Large intestine (tissue), 3 donors: ENCODE measurements around the gene SPEN. TPM values are rescaled to one million over a fixed set of nuclear protein-coding genes. Genes with fewer than 3 reads are reported as not detected.
"Not testable (repeated sequence)": the region's sequence is repeated elsewhere in the genome, so short reads cannot be mapped to it uniquely, and the experiment has no call there.

Experiments used
- DNase-seq, 2 donors: peaks; one replicate each; pipeline versions ENCODE4 v3.0.0 to v3.0.0-alpha.2; 2013
- H3K27ac ChIP-seq: one replicate; pipeline ENCODE4 v1.5.1; 2013; ENCODE audit warnings: low read length
- H3K27me3 ChIP-seq: 2 replicates; pipeline ENCODE4 v1.6.1; 2013; ENCODE audit warnings: low read length; ENCODE audit not compliant: control insufficient read depth, insufficient read depth
- H3K36me3 ChIP-seq: 2 replicates; pipeline ENCODE4 v1.6.1; 2013; ENCODE audit warnings: low read length; ENCODE audit not compliant: control insufficient read depth, insufficient read depth
- H3K4me1 ChIP-seq: one replicate; pipeline ENCODE4 v1.6.1; 2013; ENCODE audit warnings: low read length; ENCODE audit not compliant: control insufficient read depth, insufficient read depth
- H3K4me3 ChIP-seq: one replicate; pipeline ENCODE4 v1.5.1; 2013; ENCODE audit warnings: low read length
- H3K9me3 ChIP-seq: one replicate; pipeline ENCODE4 v1.6.1; 2013; ENCODE audit warnings: mild to moderate bottlenecking, low read depth, low read length, moderate library complexity; ENCODE audit not compliant: control insufficient read depth
- WGBS: methylation state at CpG from one replicate; pipeline ENCODE4 v1.1.5; 2013; ENCODE audit warnings: low lambda C conversion rate; ENCODE audit not compliant: insufficient coverage; 5-methylcytosine and 5-hydroxymethylcytosine counted together
- polyA plus RNA-seq: library from polyadenylated mRNA; unstranded; fragments of 120-200 nt; gene quantifications from one replicate; pipeline ENCODE4 v1.2.1, GENCODE V29; 2013

The SPEN gene
- polyA plus RNA-seq, 1 donor: 47.8 TPM

- Histone ChIP-seq H3K4me3 (no peak overlapping the region), H3K9me3 (no peaks in the 10 kb centered on the region), H3K36me3 (peaks cover 20% of the 10 kb centered on the region), H3K27ac (no peak overlapping the region), H3K4me1 (peaks cover 9% of the 10 kb centered on the region), H3K27me3 (no peaks in the 10 kb centered on the region)
- DNase-seq: no peak
- WGBS: no CpG with 5 or more reads among the region's 2 CpGs
Observed at GRCh38 chr1:15882665-15883064, 35.2 kb downstream of the SPEN start.

DNA sequence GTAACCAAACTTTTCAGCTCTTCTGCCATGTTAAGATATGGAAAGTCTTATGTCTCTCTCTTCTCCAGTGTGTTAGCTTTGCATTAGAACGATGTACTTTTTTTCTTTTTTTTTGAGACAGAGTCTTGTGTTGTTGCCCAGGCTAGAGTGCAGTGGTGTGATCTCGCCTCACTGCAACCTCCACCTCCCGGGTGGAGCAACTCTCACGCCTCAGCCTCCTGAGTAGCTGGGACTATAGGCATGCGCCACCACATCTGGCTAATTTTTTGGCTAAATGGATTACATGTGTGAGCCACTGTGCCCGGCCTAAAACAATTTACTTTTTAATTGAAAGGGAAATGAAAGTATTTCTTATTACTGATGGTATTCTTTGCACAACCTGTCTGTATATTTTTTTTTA is 35.8 kb downstream of the SPEN start:
- Histone ChIP-seq H3K27ac (no peak overlapping the region), H3K9me3 (no peaks in the 10 kb centered on the region), H3K4me3 (no peak overlapping the region), H3K27me3 (no peaks in the 10 kb centered on the region), H3K36me3 (peaks cover 17% of the 10 kb centered on the region), H3K4me1 (peaks cover 9% of the 10 kb centered on the region)
- 80% methylated on average over 2 of the region's 6 CpGs for WGBS
- DNase-seq: no peak

- DNase-seq: no peak
- no peaks in the 10 kb centered on the region for H3K27me3 ChIP-seq
- WGBS: 100% methylated on average over 1 of the region's 4 CpGs
- H3K4me1 ChIP-seq: peaks cover 9% of the 10 kb centered on the region
- no peaks in the 10 kb centered on the region for H3K9me3 ChIP-seq
- H3K4me3 ChIP-seq: no peak overlapping the region
- H3K36me3 ChIP-seq: peaks cover 17% of the 10 kb centered on the region
- H3K27ac ChIP-seq: no peak overlapping the region
Observed at GRCh38 chr1:15884477-15884876, 37.0 kb downstream of the SPEN start.

GRCh38 chr1:15885269-15885668 is 37.8 kb downstream of the SPEN start:
- no peak overlapping the region for H3K4me3 ChIP-seq
- peak overlapping the region; percentile 79 for H3K27ac ChIP-seq
- H3K27me3 ChIP-seq: no peaks in the 10 kb centered on the region
- no peaks in the 10 kb centered on the region for H3K9me3 ChIP-seq
- H3K4me1 ChIP-seq: peaks cover 9% of the 10 kb centered on the region
- peaks cover 15% of the 10 kb centered on the region for H3K36me3 ChIP-seq
- WGBS: 93% methylated on average over 3 of the region's 5 CpGs
- DNase-seq: no peak

- DNase-seq: peak; percentile 94 to 96
- peaks cover 10% of the 10 kb centered on the region for H3K36me3 ChIP-seq
- H3K4me3 ChIP-seq: peak overlapping the region; percentile 35
- no peaks in the 10 kb centered on the region for H3K27me3 ChIP-seq
- peaks cover 9% of the 10 kb centered on the region for H3K4me1 ChIP-seq
- peak overlapping the region; percentile 79 for H3K27ac ChIP-seq
- no peaks in the 10 kb centered on the region for H3K9me3 ChIP-seq
- WGBS: no CpG with 5 or more reads among the region's 14 CpGs
Observed at GRCh38 chr1:15885701-15886610, 38.4 kb downstream of the SPEN start.

DNA sequence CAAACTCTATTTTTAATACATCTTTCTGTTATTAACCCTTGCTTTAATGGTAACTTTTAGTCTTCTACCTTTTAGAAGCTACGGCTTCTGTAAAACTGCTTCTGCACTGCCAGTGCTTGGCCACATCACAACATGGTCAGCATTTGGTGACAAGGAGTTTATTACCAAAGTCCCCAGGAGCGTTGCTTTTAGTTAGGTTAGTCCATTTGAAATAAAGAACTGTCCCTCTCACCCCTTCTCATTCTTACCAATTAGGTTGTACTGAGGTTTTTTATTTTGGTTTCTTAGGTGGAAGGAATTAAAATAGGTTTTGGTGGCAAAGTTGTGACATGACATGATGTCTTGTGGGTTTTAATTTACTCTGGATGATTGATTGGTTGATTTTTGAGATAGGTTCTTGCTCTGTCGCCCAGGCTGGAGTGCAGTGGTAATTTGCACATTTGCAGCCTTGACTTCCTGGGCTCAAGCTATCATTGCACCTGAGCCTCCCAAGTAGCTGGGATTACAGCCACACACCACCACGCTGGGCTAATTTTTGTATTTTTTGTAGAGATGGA is 39.2 kb downstream of the SPEN start:
- peaks cover 7% of the 10 kb centered on the region for H3K36me3 ChIP-seq
- H3K4me3 ChIP-seq: peak overlapping the region; percentile 35
- WGBS: no CpG with 5 or more reads among the region's 4 CpGs
- H3K9me3 ChIP-seq: no peaks in the 10 kb centered on the region
- H3K27ac ChIP-seq: peak overlapping the region; percentile 79
- no peaks in the 10 kb centered on the region for H3K27me3 ChIP-seq
- H3K4me1 ChIP-seq: peaks cover 9% of the 10 kb centered on the region
- DNase-seq: no peak

DNA sequence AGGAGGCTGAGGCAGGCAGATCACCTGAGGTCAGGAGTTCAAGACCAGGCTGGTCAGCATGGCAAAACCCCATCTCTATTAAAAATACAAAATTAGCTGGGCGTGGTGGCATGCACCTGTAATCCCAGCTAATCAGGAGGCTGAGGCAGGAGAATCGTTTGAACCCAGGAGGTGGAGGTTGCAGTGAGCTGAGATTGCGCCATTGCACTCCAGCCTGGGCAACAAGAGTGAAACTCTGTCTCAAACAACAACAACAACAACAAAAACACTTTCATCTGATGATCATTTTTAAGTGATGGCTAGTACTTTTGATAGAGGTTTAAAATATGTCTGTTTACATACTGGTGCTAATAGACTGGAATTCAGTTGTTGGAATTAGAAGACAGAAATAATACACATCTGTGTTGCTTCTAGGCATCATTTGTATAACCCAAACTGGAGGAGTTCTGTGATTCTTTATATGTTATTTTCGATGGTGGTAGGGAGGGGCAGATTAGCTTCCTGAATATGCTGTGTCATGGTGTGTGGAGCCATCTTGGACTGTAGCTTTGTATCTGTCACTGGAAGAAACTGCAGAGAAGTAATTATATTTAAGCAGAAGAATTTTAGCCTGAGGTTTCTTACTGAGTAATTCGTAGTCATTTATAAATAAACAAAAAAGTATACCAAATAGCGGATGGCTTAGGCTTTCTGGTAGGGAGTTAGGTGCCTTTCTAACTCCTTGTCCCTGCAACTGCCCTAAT is 45.5 kb downstream of the SPEN start:
- not testable (repeated sequence) for H3K4me3 ChIP-seq, H3K27ac ChIP-seq, H3K36me3 ChIP-seq, H3K27me3 ChIP-seq, H3K4me1 ChIP-seq, DNase-seq, H3K9me3 ChIP-seq
- WGBS: 100% methylated on average over 2 of the region's 6 CpGs

DNA sequence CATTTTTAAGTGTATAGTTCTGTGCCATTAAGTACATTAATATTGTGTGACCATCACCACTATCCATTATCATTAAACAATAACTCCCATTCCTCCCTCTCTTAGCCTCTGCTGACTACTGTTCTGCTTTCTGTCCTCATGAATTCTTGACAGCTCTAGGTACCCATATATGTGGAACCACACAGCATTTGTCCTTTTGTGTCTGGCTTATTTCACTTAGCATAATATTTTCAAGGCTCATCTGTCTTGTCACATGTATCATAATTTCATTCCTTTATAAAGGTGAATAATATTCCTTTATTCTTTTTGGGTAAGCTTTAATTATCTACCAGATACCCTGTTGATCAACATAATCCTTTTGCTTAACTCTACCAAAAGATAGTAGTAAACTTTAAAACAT is 47.7 kb downstream of the SPEN start:
- Histone ChIP-seq H3K4me3 (no peak overlapping the region), H3K36me3 (peaks cover 6% of the 10 kb centered on the region), H3K4me1 (no peaks in the 10 kb centered on the region), H3K27me3 (no peaks in the 10 kb centered on the region), H3K27ac (no peak overlapping the region), H3K9me3 (no peaks in the 10 kb centered on the region)
- no peak for DNase-seq

DNA sequence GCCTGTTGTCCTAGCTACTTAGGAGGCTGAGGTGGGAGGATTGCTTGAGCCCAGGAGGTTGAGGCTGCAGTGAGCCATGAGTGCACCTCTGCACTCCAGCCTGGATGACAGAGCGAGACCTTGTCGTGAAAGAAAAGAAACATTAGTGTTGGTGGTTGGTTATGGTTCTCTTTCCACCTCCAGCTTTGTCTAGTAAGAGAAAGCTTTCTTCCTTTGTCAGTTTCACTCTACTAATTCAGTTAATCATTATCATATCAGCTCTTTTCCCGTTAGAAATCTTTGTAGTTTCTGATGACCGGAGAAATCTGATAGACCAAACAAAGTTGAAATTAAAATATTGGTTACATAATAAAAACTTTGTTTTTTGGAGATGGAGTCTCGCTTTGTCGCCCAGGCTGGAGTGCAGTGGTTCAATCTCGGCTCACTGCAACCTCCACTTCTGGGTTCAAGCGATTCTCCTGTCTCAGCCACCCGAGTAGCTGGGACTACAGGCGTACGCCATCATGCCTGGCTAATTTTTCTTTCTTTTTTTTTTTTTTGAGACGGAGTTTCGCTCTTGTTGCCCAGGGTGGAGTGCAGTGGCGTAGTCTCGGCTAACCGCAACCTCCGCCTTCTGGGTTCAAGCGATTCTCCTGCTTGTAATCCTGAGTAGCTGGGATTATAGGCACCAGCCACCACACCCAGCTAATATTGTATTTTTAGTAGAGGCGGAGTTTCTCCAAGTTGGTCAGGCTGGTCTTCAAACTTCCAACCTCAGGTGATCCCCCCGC is 49.5 kb downstream of the SPEN start:
- H3K4me1 ChIP-seq, H3K36me3 ChIP-seq, H3K9me3 ChIP-seq, H3K27ac ChIP-seq, H3K4me3 ChIP-seq, DNase-seq, H3K27me3 ChIP-seq: not testable (repeated sequence)
- 89% methylated on average over 3 of the region's 20 CpGs for WGBS

DNA sequence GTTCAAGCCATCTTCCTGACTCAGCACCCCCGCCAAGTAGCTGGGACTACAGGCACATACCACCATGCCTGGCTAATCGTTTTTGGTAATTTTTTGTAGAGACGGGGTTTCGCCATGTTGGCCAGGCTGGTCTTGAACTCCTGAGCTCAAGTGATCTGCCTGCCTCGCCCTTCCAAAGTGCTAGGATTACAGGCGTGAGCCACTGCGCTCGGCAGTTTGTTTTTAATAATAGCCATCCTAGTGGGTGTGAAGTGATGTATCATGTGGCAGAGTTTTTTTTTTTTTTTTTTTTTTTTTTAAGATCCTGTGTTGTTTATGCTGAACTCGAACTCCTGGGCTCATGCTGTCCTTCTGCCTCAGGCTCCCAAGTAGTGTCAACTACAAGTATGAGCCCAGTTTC is 51.8 kb downstream of the SPEN start:
- H3K9me3 ChIP-seq: no peaks in the 10 kb centered on the region
- no peak overlapping the region for H3K4me3 ChIP-seq
- H3K27me3 ChIP-seq: no peaks in the 10 kb centered on the region
- peaks cover 6% of the 10 kb centered on the region for H3K36me3 ChIP-seq
- H3K4me1 ChIP-seq: no peaks in the 10 kb centered on the region
- WGBS: no CpG with 5 or more reads among the region's 9 CpGs
- DNase-seq: no peak
- H3K27ac ChIP-seq: no peak overlapping the region
